Calu3 (cell line): ENCODE data around the gene NCKAP5L. TPM values are rescaled to one million over a fixed set of nuclear protein-coding genes. Genes with fewer than 3 reads are reported as not detected.

Source experiments
- BruUV-seq: library from RNA; stranded (reverse); fragments of 400-500 nt; replicated peaks from 2 replicates; lab custom pipeline; 2021; lab: Mats Ljungman, UMichigan
- CTCF ChIA-PET: fragments of 300-600 bp; sonication (Branson Sonifier 250); formaldehyde crosslinking; loops from one replicate; lab custom pipeline; 2022; ENCODE audit warnings: antibody characterized with exemption; lab: Charles Lee
- DNase-seq: peaks from one replicate; pipeline ENCODE4 v3.0.0; 2022
- H3K27ac Mint-ChIP-seq: one replicate; pipeline ENCODE4 v1.8.0; 2022; ENCODE audit warnings: mixed read lengths; ENCODE audit not compliant: unreplicated experiment
- H3K27me3 Mint-ChIP-seq: one replicate; pipeline ENCODE4 v1.8.0; 2022; ENCODE audit warnings: mixed read lengths; ENCODE audit not compliant: unreplicated experiment
- H3K36me3 Mint-ChIP-seq: one replicate; pipeline ENCODE4 v1.8.0; 2022; ENCODE audit warnings: mild to moderate bottlenecking, moderate library complexity, mixed read lengths; ENCODE audit not compliant: insufficient read depth, unreplicated experiment
- H3K4me1 Mint-ChIP-seq: one replicate; pipeline ENCODE4 v1.8.0; 2022; ENCODE audit warnings: mild to moderate bottlenecking, low read depth, mixed read lengths; ENCODE audit not compliant: unreplicated experiment
- H3K4me3 Mint-ChIP-seq: one replicate; pipeline ENCODE4 v1.8.0; 2022; ENCODE audit warnings: mild to moderate bottlenecking, low read depth, moderate library complexity, mixed read lengths; ENCODE audit not compliant: unreplicated experiment
- H3K9me3 Mint-ChIP-seq: one replicate; pipeline ENCODE4 v1.8.0; 2022; ENCODE audit warnings: low read depth, mixed read lengths; ENCODE audit not compliant: unreplicated experiment
- intact Hi-C: fragments of 100-400 bp; cut with micrococcal nuclease; formaldehyde crosslinking; loops from one replicate; pipeline ENCODE4 v1.10.0; 2022; ENCODE audit not compliant: unreplicated experiment
- total RNA-seq: library from RNA; stranded (reverse); gene quantifications from 2 replicates; pipeline ENCODE4 v1.2.3, GENCODE V29; 2022
- TF ChIP-seq, protein P1 (sequence below): fragments of 200-600 bp; IDR thresholded peaks from one replicate; pipeline ENCODE4 v1.8.0; 2022; ENCODE audit warnings: antibody characterized with exemption; ENCODE audit not compliant: unreplicated experiment

NCKAP5L gene
- total RNA-seq, 1 experiment from 2014 or later: 10.0 TPM

DNA sequence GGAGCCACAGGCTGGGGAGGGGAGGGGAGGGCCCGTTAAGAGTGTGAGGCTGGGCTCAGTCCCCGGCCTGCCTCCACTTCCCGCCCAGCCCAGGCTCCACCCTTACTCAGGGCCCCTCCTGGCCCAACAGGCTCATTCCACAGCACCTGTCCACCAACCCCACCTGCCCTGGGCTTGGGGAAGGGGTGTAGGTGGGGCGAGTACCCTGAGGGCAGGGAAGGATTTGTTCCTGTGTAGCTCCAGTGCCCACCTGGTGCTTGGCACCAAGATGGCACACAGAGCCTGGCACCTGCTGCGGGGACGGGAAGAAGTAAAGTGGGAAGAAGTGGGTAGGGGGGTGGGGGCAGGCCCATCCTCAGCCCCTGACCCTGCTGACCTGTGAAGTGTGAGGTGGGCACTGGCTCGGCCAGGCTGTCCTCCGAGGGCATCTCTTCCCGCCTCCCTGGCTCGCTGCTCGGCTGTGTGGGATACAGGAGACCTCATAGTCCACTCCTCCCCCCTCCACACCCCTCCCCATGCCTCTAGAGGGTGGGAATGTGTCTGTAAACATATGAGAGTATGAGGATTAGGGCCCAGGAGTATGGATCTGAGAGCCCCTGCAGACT is 35.1 kb downstream of the NCKAP5L start:
- intact Hi-C loops: no loop called here
- Mint-ChIP-seq H3K36me3 (peaks cover 5% of the 10 kb centered on the region), H3K4me3 (no peak overlapping the region), H3K4me1 (no peaks in the 10 kb centered on the region), H3K27ac (no peak overlapping the region), H3K27me3 (no peaks in the 10 kb centered on the region), H3K9me3 (no peaks in the 10 kb centered on the region)
- no TSS peak for BruUV-seq
- CTCF ChIA-PET: interaction anchor here (0.5 kb wide), 1 partner anchor 35 kb away, joined by 4 read pairs; the partner anchor contains the start of gene NCKAP5L
- TF ChIP-seq, protein P1, sequence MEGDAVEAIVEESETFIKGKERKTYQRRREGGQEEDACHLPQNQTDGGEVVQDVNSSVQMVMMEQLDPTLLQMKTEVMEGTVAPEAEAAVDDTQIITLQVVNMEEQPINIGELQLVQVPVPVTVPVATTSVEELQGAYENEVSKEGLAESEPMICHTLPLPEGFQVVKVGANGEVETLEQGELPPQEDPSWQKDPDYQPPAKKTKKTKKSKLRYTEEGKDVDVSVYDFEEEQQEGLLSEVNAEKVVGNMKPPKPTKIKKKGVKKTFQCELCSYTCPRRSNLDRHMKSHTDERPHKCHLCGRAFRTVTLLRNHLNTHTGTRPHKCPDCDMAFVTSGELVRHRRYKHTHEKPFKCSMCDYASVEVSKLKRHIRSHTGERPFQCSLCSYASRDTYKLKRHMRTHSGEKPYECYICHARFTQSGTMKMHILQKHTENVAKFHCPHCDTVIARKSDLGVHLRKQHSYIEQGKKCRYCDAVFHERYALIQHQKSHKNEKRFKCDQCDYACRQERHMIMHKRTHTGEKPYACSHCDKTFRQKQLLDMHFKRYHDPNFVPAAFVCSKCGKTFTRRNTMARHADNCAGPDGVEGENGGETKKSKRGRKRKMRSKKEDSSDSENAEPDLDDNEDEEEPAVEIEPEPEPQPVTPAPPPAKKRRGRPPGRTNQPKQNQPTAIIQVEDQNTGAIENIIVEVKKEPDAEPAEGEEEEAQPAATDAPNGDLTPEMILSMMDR: no peak
- DNase-seq: no peak

DNA sequence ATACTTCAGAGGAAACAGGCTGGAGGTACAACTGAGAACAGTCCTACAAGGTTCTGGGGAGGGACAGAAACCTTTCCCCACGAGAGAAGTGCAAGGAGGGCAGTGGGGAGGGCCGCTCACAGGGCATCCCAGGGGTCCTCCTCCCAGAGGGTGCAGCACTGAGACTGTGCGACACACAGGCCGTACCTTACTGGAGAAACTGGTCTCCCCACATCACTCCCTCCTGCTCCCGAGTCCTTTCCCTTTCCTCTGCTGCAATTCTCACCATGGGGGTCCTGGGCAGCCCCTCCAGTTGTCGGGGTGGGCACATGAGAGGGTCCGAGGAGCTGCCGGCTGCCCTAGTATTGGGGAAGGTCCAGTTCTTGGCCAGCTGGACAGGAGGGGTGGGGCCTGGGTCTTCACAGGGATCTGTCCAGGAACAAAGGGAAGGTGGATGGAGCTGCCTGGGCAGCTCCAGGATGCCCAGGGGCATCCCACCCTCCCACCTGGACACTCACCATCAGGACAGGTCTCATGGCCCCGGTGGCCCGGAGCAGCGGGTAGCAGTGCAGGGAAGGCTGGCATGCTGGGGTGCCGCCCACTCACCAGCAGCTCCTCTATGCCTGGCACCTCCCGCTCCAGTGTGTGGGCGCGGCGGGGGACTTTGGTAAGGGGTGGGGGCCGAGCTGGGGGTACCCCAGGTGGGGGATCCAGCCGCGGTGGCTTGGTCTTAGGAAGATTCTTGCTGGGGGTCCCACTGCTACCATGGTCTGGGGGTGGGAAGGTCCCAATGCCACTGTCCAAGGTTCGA is 35.8 kb downstream of the NCKAP5L start:
- CTCF ChIA-PET: interaction anchor here (0.6 kb wide), 1 partner anchor 117 kb away, joined by 4 read pairs; no protein-coding TSS in a partner anchor
- H3K9me3 Mint-ChIP-seq: peaks cover 3% of the 10 kb centered on the region
- no TSS peak for BruUV-seq

DNA sequence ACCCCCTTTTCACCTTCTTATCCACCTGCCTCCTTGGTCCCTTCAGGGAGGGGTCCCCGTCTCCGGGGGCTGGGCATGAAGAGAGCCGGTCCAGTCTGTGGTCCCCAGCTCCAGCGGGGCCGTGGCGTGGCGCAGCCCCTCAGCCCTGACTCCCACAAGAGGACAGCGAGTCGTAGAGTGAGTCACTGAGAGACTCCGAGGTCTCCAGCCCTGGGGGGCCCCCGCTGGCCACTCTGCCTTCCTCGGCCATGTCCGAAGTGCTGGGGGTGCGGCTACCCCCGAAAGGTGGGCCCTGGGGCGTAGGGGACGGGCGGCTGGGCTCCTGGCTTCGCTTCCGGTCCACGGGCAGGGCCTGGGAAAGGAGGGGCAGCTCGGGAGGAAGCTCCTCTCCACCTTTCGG is 36.5 kb downstream of the NCKAP5L start:
- no peak overlapping the region for H3K27ac Mint-ChIP-seq
- H3K4me1 Mint-ChIP-seq: no peaks in the 10 kb centered on the region
- CTCF ChIA-PET: no interaction called here
- intact Hi-C loops: no loop called here
- DNase-seq: no peak
- TF ChIP-seq, protein P1: no peak
- no peak overlapping the region for H3K4me3 Mint-ChIP-seq
- no TSS peak for BruUV-seq
- no peaks in the 10 kb centered on the region for H3K36me3 Mint-ChIP-seq
- H3K27me3 Mint-ChIP-seq: no peaks in the 10 kb centered on the region
- peaks cover 3% of the 10 kb centered on the region for H3K9me3 Mint-ChIP-seq

More for the DNA sequence above, 35.8 kb downstream of the NCKAP5L start:
- H3K4me1 Mint-ChIP-seq: no peaks in the 10 kb centered on the region
- no peak overlapping the region for H3K4me3 Mint-ChIP-seq
- intact Hi-C loops: no loop called here
- H3K27ac Mint-ChIP-seq: no peak overlapping the region
- no peak for DNase-seq
- no peaks in the 10 kb centered on the region for H3K27me3 Mint-ChIP-seq
- TF ChIP-seq, protein P1: no peak
- H3K36me3 Mint-ChIP-seq: peaks cover 4% of the 10 kb centered on the region

DNA sequence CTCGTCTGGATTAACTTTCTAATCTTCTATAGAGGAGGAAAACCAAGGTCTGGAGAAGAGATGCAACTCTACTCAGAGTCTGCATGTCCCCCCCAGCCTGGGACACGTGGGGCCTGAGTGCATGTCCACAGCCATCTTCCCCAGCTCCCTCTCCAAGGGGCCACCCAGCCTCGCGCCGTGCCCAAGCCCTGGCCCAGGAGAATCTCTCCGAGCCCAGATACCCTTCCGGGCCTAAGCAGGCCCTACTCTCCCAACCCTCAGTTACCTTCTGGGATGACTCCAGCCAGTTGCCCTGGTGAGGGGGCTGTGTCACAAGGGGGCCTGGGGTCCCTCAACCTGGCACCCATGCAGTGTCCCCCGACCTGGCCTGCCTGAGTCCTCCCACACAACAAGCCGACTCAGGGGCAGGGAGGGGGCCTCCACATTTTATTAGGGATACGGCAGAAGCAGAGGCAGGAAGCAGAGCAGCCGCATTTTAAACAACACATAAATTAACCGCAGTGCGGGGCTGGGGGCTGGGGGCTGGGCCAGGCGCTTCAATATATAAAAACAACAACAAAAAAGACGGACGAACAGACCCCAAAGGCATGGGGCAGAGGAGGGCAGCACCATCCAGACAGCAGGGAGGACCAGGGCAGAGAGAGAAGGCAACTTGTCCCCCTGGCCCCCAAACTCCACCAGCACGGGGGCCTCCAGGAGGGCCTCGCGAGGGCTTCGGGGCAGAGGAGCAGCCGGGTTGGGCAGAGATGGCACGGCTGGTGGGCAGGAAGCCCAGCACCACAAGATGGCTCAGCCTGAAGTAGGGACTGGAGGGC is 37.3 kb downstream of the NCKAP5L start:
- intact Hi-C loops: no loop called here
- Mint-ChIP-seq H3K4me3 (no peak overlapping the region), H3K4me1 (no peaks in the 10 kb centered on the region), H3K36me3 (no peaks in the 10 kb centered on the region), H3K9me3 (peaks cover 3% of the 10 kb centered on the region), H3K27ac (no peak overlapping the region), H3K27me3 (no peaks in the 10 kb centered on the region)
- DNase-seq: no peak
- BruUV-seq: no TSS peak
- CTCF ChIA-PET: no interaction called here
- TF ChIP-seq, protein P1: no peak
